Measurements from ENCODE around the gene SCYGR3.

DNA sequence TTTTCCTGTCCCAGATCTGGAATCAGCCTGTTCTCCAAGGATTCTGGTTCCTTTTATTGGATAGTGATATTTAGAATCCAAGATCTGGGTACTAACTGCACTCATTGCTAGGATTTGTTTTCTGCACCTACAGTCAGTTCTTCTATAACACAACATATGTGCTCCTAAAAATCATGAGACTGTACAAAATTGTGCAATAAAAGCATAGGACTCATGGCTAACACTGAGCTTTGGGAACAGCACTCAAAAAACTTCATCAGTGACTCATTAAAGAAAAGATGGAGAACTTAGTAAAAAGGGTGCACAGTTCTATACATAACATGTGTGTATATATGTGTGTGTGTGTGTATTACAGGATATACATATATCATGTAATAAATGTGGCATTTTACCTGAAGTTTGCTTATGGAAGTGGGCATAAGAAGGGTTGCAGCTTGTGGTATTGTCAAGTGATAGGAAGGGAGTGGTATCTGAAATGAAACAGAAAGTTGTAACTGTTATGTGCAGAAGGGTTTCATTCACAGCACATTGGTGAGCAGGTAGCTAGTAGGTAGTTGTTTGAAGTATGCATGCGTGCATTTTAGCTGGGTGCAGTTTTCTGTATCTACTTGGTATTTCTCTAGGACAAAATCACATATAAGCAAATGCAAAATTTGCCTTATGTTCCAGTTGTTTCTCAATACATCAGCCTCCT, 21.8 kb downstream of the SCYGR3 start:
- TF ChIP-seq, protein P1, sequence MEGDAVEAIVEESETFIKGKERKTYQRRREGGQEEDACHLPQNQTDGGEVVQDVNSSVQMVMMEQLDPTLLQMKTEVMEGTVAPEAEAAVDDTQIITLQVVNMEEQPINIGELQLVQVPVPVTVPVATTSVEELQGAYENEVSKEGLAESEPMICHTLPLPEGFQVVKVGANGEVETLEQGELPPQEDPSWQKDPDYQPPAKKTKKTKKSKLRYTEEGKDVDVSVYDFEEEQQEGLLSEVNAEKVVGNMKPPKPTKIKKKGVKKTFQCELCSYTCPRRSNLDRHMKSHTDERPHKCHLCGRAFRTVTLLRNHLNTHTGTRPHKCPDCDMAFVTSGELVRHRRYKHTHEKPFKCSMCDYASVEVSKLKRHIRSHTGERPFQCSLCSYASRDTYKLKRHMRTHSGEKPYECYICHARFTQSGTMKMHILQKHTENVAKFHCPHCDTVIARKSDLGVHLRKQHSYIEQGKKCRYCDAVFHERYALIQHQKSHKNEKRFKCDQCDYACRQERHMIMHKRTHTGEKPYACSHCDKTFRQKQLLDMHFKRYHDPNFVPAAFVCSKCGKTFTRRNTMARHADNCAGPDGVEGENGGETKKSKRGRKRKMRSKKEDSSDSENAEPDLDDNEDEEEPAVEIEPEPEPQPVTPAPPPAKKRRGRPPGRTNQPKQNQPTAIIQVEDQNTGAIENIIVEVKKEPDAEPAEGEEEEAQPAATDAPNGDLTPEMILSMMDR (IDR thresholded peaks at IDR 0.05), result no peak
- TF ChIP-seq POLR2A (IDR thresholded peaks at IDR 0.05), result no peak

All from testis (tissue), 2 donors.